Measurements from ENCODE around the gene BAZ1B. TPM values are rescaled to one million over a fixed set of nuclear protein-coding genes. Genes with fewer than 3 reads are reported as not detected.
A peak's percentile ranks its signal among the peaks of the same experiment; 100 is the strongest.
"Not testable (repeated sequence)": the region's sequence is repeated elsewhere in the genome, so short reads cannot be mapped to it uniquely, and the experiment has no call there.

Gene BAZ1B
- total RNA-seq, 1 donor from 2014 or later = 60.3 TPM

- Histone ChIP-seq H3K36me3 (ENCODE audit: control insufficient read depth, insufficient read depth, low read length) (no peaks in the 10 kb centered on the region), H3K4me3 (ENCODE audit: low read depth, low read length) (no peak overlapping the region), H3K27me3 (ENCODE audit: control insufficient read depth, insufficient read depth, low read length) (no peaks in the 10 kb centered on the region)
- TF ChIP-seq CTCF (IDR thresholded peaks at IDR 0.05; ENCODE audit: insufficient read depth, low read length, poor library complexity, severe bottlenecking) = no peak
- DNase-seq (ENCODE audit: low read depth) = no peak
These were observed 103.9 kb downstream of the BAZ1B start for GRCh38 chr7:73418113-73418703.

GRCh38 chr7:73410541-73411131 lies 111.5 kb downstream of the BAZ1B start:
- not testable (repeated sequence) for H3K4me3 ChIP-seq (ENCODE audit: low read depth, low read length); DNase-seq (ENCODE audit: low read depth); H3K27me3 ChIP-seq (ENCODE audit: control insufficient read depth, insufficient read depth, low read length); H3K36me3 ChIP-seq (ENCODE audit: control insufficient read depth, insufficient read depth, low read length)

- not testable (repeated sequence) for H3K27me3 ChIP-seq (ENCODE audit: control insufficient read depth, insufficient read depth, low read length); DNase-seq (ENCODE audit: low read depth); H3K4me3 ChIP-seq (ENCODE audit: low read depth, low read length); H3K36me3 ChIP-seq (ENCODE audit: control insufficient read depth, insufficient read depth, low read length)
These were observed 117.2 kb downstream of the BAZ1B start for GRCh38 chr7:73404860-73405259.

- DNase-seq (ENCODE audit: low read depth) = peak; percentile 26
- not testable (repeated sequence) for H3K27me3 ChIP-seq (ENCODE audit: control insufficient read depth, insufficient read depth, low read length); H3K36me3 ChIP-seq (ENCODE audit: control insufficient read depth, insufficient read depth, low read length)
- H3K4me3 ChIP-seq (ENCODE audit: low read depth, low read length) = peak overlapping the region; percentile 15
These were observed 122.7 kb downstream of the BAZ1B start for GRCh38 chr7:73399185-73400050.

- DNase-seq (ENCODE audit: low read depth) = no peak
- no peak overlapping the region for H3K4me3 ChIP-seq (ENCODE audit: low read depth, low read length)
- H3K36me3 ChIP-seq (ENCODE audit: control insufficient read depth, insufficient read depth, low read length) = no peaks in the 10 kb centered on the region
- no peak for TF ChIP-seq CTCF (IDR thresholded peaks at IDR 0.05; ENCODE audit: insufficient read depth, low read length, poor library complexity, severe bottlenecking)
- H3K27me3 ChIP-seq (ENCODE audit: control insufficient read depth, insufficient read depth, low read length) = no peaks in the 10 kb centered on the region
These were observed 124.4 kb downstream of the BAZ1B start for GRCh38 chr7:73397521-73398281.

- Histone ChIP-seq H3K4me3 (ENCODE audit: low read depth, low read length) (no peak overlapping the region), H3K27me3 (ENCODE audit: control insufficient read depth, insufficient read depth, low read length) (no peaks in the 10 kb centered on the region), H3K36me3 (ENCODE audit: control insufficient read depth, insufficient read depth, low read length) (no peaks in the 10 kb centered on the region)
- DNase-seq (ENCODE audit: low read depth) = no peak
- TF ChIP-seq CTCF (IDR thresholded peaks at IDR 0.05; ENCODE audit: insufficient read depth, low read length, poor library complexity, severe bottlenecking) = no peak
These were observed 126.3 kb downstream of the BAZ1B start for GRCh38 chr7:73395538-73396503.

Measured in kidney epithelial cell (primary cell).